Activated CD4-positive, alpha-beta T cell treated with anti-CD3 and anti-CD28 coated beads for 48 hours (primary cell): ENCODE data around the gene TNFRSF18.
A peak's percentile ranks its signal among the peaks of the same experiment; 100 is the strongest.

Source experiments
- DNase-seq: peaks from one replicate; pipeline ENCODE4 v3.0.0-alpha.2; 2020

Gene TNFRSF18

DNA sequence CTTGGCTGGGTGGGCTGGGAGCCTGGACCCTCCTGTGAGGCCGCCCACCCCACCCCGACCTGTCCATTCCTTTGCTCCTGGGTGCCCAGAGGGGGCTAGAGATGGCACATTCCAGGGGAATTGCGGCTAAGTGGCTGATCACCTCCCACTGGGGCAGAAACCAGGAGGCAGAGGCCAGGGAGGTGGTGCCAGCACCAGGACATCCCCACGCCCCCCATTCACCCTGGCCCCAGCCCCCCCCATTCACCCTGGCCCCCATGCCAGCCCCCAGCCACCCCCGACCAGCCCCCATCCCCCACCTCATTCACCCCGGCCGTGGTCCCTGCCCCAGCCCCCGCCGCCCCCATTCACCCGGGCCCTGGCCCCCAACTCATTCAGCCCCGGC, 33.9 kb upstream of the TNFRSF18 start:
- no peak for DNase-seq

DNA sequence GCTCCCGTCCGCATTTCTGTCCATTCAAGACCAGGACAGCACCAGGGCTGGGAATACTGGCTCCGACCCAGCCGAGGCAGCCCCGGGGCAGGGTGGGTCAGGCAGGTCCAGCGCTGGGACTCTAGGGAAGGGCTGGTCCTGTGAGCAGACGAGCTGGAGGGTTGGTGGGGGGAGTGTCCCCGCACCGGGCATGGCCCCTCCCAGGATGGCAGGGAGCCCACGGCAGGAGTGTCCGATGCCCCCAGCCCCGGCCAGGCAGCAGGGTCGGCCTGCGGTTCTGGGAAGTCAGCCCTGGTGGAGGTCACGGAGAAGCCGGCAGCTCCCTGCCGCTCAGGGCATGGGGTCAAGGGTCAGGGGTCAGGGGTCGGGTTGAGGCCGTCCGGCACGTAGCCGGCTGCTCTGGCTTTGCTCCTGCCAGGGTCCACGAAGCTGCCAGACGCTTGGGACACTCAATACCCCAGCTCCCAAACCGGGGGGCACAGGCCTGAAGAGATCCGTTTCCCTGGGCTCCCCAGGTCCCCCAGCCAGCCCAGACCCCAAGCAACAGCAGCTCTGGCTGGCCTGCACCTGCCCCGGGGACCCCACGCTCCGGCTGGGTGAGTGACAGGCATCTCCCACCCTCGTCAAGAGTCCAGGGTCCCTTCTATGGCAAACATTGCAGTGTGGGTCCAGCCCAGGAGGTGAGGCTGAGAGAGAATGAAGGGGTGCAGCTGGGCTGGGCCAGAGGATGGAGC, 33.4 kb upstream of the TNFRSF18 start:
- no peak for DNase-seq

DNA sequence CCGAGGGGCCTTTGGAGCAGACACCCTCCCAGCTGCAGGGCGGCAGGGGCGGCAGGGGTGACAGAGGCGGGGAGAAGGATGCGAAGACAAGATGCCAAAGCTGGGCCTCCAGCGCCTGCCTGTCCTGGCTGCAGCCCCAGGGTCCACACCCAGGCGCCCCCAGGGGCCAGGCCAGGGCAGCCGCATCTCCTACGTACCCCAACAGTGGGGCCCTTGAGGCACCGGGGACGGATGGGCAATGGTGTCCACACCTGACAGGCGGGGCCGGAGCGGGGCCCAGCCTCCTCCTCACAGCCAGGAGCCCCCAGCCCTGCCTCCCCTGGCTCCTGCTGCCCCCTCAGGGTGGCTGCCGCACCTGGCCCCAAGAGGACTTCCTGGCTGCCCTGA, 32.8 kb upstream of the TNFRSF18 start:
- DNase-seq: no peak

DNA sequence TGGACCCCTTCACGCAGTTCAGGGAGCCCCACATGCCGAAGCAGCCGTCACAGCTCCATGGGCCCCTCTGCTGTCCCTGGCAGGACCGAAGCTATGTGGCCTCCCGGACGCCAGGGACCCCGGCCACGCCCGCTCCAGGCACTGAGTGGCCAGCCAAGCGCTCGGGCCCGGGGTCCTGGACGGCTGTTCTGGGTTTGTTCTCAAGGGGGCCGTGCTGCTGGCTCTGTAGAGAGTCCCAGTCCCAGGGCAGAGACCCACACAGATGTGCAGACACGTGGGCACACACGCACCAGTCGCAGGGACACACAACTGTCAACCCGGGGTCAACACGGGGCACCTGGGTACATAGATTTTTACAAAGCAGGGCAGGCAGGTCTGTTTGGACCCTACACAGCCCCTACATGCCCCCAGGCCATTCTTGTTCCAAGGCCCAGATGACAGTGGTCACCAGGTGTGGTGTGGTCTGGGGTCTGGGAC, 32.3 kb upstream of the TNFRSF18 start:
- no peak for DNase-seq

DNA sequence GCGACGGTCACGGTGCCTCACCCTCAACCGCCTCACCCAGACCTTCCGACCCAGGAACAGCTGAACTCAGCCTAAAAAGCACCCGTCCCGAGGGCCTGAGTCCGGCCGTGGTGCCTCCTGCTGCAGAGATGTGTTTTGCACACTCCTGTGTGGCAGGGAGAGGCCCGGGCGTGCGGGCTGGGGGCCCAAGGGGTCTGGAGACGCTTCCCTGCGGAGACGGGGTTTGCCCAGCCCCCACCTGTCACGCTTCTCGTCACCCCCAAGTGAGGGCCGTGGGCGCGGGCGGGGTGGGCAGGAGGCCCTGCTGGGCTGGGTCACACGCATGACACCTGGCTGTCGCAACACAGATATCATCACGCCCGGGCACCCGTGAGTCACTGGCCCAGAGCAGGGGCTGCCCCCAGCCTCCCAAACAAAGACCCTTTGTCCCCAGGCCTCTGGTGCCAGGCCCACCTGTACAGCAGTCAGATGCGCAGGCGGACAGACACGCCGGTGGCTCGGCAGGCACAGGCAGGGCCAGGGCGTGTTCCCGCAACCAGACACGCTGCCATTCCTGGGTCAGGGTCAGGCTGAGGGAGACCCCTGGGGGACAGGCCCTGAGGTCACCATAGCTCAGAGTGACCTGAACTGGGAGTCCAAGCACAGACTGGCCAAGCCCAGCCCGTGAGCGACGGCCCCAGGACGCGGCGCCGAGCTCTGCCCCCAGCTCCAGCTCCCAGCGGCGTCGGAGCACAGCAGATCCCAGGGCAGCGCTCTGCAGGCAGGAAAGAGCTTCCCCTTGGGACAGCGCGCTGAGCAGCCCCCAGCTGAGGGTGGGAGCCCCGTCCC, 31.7 kb upstream of the TNFRSF18 start:
- no peak for DNase-seq

DNA sequence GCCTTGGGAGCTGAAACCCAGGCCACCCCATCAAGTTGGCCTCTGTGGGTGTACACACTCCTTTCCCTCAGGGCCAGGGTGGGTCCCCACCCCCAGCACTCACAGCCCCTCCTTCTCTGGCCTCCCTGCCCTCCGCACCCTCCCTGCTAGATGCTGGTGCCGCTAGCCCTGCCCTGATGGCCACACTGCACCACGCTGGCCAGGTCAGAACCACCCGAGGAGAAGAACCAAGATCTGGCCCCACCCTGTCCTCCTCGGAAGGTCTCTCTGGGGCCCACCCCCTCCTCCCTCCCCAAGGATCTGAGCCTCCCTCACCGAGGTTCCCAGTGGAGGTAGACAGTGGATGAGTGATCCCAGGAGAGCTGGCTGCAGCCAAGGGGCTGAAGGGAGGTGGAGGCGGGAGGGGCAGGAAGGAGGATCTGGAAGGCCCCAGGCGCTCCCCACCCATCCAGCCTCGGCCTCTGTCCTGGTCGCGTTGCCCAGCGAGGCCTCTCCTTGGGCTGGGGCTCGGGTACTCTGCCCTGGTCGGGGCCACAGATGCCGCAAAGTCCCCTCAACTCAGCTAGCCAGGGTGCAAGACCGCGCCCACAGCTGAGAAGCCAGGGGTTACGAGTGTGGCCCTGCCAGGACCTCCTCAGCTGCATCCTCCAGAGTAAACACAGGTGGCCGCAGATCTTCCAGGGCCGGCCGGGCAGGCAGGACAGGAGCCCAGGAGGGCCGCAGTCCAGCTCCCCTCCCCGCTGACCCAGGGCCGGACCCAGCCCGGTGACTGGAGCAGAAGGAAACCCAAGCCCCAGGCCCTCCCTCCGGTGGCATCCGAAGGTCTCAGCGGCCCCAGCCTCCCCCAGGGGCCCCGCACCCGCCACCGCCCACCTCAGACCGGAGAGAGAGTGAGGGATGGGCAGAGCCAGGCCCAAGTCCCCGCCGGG, 30.8 kb upstream of the TNFRSF18 start:
- DNase-seq: no peak

DNA sequence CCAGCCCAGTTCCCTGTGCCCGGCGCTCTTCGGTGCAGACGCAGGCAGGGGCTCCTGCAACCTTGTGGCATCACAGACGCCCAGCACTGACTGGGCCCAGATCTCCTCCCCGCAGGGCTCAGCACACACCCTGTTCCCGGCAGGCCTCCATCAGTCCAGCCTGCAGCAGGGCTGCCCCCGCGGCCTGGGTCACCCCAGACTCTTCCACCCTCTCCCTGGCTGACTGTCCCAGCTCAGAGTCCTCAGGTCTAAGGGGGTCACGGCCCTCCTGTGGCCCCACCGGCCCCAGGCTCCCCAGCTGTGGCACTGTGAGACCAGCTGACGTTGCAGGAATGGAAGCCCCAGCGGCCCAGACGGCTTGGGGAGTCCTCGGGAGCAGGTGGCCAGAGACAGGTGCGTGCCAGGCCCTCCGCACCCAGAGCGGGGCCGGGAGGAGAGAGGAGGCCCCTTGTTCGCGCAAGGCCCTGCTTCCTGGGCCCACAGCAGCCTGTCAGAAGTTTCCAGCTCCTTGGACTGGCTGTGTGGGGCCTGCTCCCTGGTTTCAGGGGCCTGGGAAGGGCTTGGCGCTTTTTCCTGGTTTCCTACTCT, 29.9 kb upstream of the TNFRSF18 start:
- DNase-seq: no peak

DNA sequence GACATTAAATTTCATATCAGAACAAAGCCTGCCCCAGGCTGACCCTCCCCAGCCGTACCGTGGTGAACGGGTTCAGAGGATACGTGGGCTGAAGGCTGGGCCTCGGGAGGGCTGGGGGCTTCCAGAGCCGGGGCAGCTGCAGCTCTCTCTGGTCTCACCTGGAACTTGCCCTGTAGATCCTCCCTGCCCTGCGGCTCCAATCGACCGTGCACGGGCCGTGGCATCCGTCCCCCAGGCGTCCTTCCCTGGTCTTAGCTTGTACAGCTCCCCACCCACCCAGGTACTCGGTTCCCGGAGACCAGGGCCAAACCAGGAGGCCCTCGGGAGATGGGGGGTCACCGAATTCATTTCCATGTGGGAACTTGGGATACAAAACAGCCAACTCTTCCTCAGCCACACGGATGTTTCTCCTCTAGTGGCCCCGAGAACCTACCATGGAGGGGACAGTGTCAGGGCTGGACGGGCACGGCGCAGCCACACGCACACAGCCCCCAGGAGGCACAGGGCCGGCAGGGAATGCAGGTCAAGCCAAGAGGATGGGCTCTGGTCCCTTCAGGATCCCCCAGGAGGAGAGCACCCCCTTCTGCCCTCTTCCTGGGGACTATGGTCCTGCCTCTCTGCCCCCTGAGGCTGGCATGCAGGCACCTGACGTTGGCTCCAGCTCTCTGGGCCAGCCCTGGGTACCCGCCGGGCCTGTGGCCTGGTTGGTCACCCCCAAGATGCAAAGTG, 28.8 kb upstream of the TNFRSF18 start:
- no peak for DNase-seq

DNA sequence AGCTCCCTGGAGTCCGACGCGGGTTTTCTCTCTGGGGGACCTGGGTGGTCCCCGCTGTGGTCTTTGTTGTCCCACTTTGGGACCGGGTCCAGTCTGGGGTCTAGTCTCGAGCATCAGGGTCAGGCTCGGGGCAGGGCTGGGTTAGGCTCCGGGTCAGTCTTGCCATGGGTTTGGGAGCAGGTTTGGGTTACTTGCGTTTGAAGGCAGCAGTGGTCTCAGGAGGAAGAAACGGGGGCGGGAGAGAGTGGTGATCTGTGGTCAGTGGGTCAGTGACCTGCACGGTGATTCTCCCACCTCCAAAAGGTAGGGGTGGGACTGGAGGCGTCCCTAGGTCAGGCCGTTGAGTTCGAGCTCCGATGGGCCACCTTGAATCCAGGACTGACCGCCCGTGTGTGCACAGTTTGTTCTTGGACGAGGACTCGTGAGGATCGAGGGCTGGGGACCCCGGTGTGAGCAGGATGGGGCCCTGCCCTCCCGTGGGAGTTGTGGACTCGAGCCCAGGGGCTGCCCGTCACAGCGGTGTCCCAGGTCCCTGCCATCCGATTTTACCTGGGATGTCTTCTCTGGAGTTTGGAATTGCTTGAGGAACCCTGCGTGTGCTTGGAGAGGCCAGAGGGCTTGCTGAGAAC, 27.9 kb upstream of the TNFRSF18 start:
- DNase-seq: no peak

DNA sequence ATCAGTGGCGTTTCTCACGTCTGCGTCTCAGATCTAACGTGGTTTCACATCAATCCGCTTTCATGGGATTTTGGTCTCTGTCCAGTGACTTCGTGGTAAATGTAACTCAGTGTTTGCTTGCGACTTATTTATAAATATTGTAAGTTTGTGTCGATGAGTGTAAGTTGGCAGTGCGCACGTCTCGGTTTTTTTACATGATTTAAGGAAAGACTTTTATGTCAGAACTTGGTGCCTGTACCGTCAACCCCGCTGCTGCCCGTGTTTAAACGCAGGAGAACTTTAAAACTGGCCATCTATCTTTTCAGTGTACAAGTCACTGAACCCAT, 27.1 kb upstream of the TNFRSF18 start:
- DNase-seq: no peak

DNA sequence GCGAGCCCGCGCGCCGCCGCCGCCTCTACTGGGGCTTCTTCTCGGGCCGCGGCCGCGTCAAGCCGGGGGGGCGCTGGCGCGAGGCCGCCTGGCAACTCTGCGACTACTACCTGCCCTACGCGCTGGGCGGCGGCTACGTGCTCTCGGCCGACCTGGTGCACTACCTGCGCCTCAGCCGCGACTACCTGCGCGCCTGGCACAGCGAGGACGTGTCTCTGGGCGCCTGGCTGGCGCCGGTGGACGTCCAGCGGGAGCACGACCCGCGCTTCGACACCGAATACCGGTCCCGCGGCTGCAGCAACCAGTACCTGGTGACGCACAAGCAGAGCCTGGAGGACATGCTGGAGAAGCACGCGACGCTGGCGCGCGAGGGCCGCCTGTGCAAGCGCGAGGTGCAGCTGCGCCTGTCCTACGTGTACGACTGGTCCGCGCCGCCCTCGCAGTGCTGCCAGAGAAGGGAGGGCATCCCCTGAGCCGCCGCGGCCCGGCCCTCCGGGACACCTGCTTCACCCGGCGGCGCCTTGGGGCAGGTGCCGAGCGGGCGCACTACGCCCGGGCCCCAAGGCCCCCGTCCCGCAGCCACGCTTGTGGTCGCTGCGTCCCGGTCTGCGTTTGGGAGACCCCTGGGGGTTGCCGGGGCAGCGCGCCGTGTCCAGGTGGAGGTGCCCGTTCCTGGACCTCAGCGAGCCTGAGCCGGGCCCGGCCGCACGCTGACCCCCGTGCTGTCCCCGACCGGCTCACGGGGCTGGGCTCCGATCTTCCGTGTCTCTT, 26.6 kb upstream of the TNFRSF18 start:
- DNase-seq: no peak

DNA sequence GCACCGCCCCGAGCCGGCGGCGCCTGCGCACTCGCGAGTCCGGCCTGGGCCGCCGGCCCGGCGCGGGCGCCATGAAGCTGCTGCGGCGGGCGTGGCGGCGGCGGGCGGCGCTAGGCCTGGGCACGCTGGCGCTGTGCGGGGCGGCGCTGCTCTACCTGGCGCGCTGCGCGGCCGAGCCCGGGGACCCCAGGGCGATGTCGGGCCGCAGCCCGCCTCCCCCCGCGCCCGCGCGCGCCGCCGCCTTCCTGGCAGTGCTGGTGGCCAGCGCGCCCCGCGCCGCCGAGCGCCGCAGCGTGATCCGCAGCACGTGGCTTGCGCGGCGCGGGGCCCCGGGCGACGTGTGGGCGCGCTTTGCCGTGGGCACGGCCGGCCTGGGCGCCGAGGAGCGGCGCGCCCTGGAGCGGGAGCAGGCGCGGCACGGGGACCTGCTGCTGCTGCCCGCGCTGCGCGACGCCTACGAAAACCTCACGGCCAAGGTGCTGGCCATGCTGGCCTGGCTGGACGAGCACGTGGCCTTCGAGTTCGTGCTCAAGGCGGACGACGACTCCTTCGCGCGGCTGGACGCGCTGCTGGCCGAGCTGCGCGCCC, 25.9 kb upstream of the TNFRSF18 start, which contains the start of gene B3GALT6:
B3GALT6 (plus strand) TSS at position 30 of the 588 bp plus-strand sequence; CDS start at position 72, 42 bp downstream.
- no peak for DNase-seq

DNA sequence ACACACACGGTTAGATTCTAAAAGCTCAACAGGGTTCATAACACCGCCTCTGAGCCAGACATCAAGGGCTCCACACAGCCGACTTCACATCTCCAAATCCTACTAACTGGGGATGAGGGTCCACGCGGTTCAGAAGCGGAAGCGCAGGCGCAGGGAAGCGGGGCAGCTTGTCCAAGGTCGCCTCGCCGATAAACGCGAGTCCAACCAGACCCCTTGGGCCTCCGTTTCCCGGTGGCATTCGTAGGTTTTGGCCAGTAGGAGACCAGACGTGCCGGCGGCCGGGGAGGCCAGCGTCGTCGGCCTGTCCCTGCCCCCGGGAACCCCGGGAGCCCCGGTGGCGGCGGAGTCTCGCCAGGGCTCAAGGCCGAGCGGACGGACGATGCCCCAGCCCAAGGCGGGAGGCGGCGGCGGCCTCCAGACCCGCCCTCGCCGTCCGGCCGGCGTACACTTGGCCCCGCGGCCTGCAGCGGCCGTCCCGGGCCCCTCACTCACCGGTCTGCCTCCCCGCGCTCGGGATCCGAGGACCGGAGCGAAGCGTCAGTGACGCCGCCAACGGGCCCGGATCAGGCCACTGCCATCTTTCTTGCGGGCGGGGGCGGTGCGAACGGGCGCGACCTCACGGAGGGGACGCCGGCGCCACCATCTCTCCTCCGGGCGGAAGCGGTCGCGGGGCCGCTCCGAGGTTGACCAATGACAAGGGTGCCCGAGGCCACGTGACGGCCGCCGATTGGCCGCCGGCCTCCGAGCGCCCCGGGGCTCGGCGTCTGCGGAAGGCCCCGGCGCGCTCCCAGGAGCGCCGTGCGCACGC, 25.2 kb upstream of the TNFRSF18 start, which contains the start of gene SDF4:
SDF4 (minus strand) TSS at position 602 of the 808 bp plus-strand sequence. CDS start 3,229 bp downstream, outside the sequence.
- DNase-seq: peak; percentile 98

DNA sequence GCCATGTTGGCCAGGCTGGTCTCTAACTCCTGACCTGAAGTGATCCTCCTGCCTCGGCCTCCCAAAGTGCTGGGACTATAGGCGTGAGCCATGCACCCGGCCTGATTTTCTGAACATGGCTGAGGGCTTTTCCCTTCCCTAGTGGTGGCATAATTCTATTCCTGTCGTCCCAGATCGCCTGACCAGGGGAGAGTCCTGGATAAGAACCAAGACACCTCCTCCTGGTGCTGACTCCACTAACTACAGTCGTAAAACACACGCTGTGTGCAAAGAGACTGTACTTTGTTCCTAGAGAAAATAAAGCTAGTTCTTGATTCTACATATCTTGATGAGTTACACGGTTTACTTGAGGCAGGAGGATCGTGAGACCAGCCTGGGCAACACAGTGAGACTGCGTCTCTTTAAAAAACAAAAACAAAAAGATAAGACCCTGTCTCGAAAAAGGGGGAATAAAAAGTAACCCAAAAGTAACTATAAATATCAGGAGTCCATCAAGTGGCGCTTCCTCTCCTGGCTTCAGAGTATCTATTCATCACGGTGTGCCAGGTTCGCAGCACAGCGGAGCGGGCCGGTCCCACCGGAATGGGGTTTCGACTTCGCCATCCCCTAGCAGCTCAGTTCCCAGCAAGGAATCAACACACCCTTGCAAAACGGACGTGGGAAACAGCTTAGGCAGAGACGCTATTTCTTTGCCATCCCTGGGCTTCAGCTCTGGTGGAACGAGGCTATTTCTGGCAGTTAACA, 24.4 kb upstream of the TNFRSF18 start:
- DNase-seq: no peak

DNA sequence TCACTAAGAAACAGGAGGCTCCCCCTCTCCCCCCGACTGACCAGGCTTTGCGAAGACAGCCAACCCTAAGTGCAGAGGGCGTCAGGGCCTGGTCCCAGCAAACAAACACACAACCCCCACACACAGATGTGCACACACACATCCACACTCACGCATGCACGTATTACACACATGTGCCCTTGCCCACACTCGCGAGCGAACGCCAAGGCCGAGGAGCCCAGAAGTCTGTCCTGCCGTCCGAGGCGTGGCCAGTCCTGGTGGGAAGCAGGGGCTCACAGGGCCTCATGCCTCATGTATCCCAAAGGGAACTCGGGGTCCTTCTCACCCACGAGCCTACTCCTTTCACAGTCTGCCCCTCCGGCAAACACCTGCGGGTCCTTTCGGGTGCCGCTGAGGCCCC, 23.4 kb upstream of the TNFRSF18 start:
- no peak for DNase-seq

DNA sequence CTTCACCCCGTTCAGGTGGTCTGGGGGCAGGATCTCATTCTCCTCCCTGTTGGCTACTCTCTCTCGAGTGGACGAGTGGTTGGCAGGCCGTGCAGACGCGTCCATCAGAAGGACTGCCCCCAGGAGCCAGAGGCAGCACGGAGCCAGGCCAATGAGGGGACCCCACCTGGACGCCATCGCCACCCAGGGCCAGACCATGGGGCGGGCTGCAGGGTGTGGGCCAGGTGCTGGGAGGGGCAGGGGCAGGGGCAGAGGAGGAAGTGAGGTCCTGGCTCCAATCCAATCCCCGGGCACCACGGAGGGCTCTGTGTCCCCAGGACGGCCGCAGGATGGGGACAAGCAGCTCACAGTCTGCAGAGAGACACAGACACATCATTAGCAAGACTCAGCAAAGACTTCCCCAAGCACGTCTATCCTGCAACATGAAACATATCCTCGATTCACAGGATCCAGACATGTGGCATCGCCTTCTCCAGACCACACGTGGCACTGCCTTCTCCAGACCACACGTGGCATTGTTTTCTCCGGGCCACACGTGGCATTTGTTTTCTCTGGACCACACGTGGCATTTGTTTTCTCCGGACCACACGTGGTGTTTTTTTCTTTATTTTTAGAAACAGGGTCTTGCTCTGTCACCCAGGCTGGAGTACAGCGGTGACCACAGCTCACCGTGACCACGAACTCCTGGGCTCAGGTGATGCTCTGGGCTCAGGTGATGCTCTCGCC, 22.4 kb upstream of the TNFRSF18 start:
- no peak for DNase-seq

DNA sequence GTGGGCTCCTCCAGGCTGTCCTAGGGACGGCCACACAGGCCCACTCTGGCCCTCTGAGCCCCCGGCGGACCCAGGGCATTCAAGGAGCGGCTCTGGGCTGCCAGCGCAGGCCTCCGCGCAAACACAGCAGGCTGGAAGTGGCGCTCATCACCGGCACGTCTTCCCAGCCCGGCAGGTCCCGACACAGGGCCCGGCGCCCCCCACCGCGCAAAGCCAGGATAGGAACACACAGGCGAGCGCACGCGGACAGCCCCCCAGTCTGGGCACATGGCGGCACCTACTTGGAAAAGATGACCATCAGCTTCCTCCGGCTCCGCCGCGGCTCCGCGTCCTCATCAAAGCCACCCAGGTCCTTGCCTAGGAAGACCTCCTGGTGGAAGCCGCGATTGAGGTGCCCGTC, 21.8 kb upstream of the TNFRSF18 start:
- DNase-seq: no peak

DNA sequence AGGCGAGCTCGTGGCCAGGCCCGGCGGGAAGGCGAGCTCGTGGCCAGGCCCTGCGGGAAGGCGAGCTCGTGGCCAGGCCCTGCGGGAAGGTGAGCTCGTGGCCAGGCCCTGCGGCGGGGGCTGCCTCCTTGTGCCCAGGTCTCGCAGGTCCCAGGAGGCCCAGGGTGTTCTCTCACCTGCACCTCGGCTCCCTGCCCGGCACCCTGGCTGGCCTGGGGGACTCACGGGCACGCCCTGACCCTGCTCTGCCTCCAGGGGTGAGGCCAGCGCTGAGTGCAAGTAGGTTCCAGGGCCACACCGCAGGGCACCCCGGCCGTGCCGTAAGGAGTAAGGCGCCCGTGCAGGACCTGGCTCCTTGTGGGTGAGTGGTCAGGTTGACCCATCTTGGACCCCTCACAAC, 21.0 kb upstream of the TNFRSF18 start:
- no peak for DNase-seq
